Measurements from ENCODE around the gene TRMT61A.

DNA sequence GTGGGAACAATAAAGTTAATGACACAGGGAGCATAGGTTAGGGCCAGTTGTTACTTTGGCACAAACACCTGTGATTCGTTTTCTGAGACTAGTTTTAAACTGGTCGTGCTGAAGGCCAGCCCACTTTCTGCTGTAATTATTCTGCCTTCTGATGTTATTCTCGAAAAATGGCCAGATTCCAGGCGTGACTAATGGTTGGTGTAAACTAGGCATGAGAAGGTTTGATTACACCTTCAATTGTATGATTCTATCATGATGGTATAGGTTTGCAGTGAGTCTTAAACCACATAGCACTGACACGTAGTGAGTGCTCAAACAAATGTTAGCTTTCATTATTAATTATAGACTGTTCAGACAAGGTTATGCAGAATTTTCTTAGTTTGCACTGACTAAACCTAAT lies 45.4 kb upstream of the TRMT61A start:
- TF ChIP-seq, protein P1, sequence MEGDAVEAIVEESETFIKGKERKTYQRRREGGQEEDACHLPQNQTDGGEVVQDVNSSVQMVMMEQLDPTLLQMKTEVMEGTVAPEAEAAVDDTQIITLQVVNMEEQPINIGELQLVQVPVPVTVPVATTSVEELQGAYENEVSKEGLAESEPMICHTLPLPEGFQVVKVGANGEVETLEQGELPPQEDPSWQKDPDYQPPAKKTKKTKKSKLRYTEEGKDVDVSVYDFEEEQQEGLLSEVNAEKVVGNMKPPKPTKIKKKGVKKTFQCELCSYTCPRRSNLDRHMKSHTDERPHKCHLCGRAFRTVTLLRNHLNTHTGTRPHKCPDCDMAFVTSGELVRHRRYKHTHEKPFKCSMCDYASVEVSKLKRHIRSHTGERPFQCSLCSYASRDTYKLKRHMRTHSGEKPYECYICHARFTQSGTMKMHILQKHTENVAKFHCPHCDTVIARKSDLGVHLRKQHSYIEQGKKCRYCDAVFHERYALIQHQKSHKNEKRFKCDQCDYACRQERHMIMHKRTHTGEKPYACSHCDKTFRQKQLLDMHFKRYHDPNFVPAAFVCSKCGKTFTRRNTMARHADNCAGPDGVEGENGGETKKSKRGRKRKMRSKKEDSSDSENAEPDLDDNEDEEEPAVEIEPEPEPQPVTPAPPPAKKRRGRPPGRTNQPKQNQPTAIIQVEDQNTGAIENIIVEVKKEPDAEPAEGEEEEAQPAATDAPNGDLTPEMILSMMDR (IDR thresholded peaks at IDR 0.05 in 2 of 3, conservative IDR thresholded peaks at IDR 0.05 in 1 of 3; ENCODE audit: borderline replicate concordance in 1 of 3, insufficient read depth in 1 of 3, low read depth in 2 of 3, low read length in 2 of 3), result no peak
- TF ChIP-seq RAD21 (IDR thresholded peaks at IDR 0.05; ENCODE audit: low read depth), result no peak
- no peak for TF ChIP-seq EZH2phosphoT487 (IDR thresholded peaks at IDR 0.05; ENCODE audit: borderline replicate concordance)
- TF ChIP-seq, protein P2, sequence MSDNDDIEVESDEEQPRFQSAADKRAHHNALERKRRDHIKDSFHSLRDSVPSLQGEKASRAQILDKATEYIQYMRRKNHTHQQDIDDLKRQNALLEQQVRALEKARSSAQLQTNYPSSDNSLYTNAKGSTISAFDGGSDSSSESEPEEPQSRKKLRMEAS (IDR thresholded peaks at IDR 0.05), result no peak
- TF ChIP-seq POLR2A (IDR thresholded peaks at IDR 0.05; ENCODE audit: borderline replicate concordance, extremely low read depth, insufficient read depth, insufficient read length), result no peak
- TF ChIP-seq, protein P3, sequence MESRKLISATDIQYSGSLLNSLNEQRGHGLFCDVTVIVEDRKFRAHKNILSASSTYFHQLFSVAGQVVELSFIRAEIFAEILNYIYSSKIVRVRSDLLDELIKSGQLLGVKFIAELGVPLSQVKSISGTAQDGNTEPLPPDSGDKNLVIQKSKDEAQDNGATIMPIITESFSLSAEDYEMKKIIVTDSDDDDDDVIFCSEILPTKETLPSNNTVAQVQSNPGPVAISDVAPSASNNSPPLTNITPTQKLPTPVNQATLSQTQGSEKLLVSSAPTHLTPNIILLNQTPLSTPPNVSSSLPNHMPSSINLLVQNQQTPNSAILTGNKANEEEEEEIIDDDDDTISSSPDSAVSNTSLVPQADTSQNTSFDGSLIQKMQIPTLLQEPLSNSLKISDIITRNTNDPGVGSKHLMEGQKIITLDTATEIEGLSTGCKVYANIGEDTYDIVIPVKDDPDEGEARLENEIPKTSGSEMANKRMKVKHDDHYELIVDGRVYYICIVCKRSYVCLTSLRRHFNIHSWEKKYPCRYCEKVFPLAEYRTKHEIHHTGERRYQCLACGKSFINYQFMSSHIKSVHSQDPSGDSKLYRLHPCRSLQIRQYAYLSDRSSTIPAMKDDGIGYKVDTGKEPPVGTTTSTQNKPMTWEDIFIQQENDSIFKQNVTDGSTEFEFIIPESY (IDR thresholded peaks at IDR 0.05; ENCODE audit: extremely low read depth, insufficient replicate concordance, low read length), result no peak
- TF ChIP-seq EZH2 (IDR thresholded peaks at IDR 0.05), result no peak
- TF ChIP-seq YY1 (IDR thresholded peaks at IDR 0.05; ENCODE audit: extremely low read depth, insufficient replicate concordance, low read depth, low read length), result no peak
- TF ChIP-seq CEBPB (IDR thresholded peaks at IDR 0.05; ENCODE audit: low read depth), result no peak
